Ureter (tissue), 1 donor: ENCODE results near the gene LTK. TPM values are rescaled to one million over a fixed set of nuclear protein-coding genes. Genes with fewer than 3 reads are reported as not detected.
A peak's percentile ranks its signal among the peaks of the same experiment; 100 is the strongest.

Experiments
- DNase-seq: peaks from one replicate; pipeline ENCODE4 v3.0.0-alpha.2; 2020; ENCODE audit warnings: low spot score
- total RNA-seq: library from RNA; stranded (reverse); gene quantifications from one replicate; pipeline ENCODE4 v1.2.4, GENCODE V29; 2023
- donor health status: DM: yes; HTN: yes; CAD: no.

Gene LTK
- total RNA-seq = 0.73 TPM

GRCh38 chr15:41513506-41514227 is at the start of gene LTK:
TSS of gene LTK (minus strand) at chr15:41513827. CDS start at chr15:41513709, 118 bp downstream.
- no peak for DNase-seq

GRCh38 chr15:41562784-41563198 is 49.2 kb upstream of the LTK start:
- no peak for DNase-seq

GRCh38 chr15:41562244-41562643 is 48.6 kb upstream of the LTK start:
- DNase-seq = no peak

GRCh38 chr15:41561777-41562145 is 48.1 kb upstream of the LTK start:
- DNase-seq = peak; percentile 52

- DNase-seq = no peak
Observed at GRCh38 chr15:41561104-41561776, 47.6 kb upstream of the LTK start.

GRCh38 chr15:41560572-41560874 is 46.9 kb upstream of the LTK start:
- DNase-seq = no peak

GRCh38 chr15:41559239-41559782 is 45.7 kb upstream of the LTK start:
- DNase-seq = no peak

GRCh38 chr15:41558400-41559238 is 45.0 kb upstream of the LTK start, which contains the start of gene TYRO3:
TSS of gene TYRO3 (plus strand) at chr15:41559212. CDS start at chr15:41559258, 46 bp downstream.
- DNase-seq = no peak

GRCh38 chr15:41557673-41558399 is 44.2 kb upstream of the LTK start:
- DNase-seq = peak; percentile 56

- DNase-seq = no peak
Observed at GRCh38 chr15:41556677-41557076, 43.0 kb upstream of the LTK start.

GRCh38 chr15:41554915-41555314 is 41.3 kb upstream of the LTK start:
- no peak for DNase-seq

GRCh38 chr15:41554343-41554742 is 40.7 kb upstream of the LTK start:
- no peak for DNase-seq

- no peak for DNase-seq
Observed at GRCh38 chr15:41553731-41554130, 40.1 kb upstream of the LTK start.

GRCh38 chr15:41550066-41550775 is 36.6 kb upstream of the LTK start:
- DNase-seq = no peak

- DNase-seq = no peak
Observed at GRCh38 chr15:41546851-41547786, 33.5 kb upstream of the LTK start.

- no peak for DNase-seq
Observed at GRCh38 chr15:41545218-41545617, 31.6 kb upstream of the LTK start.

GRCh38 chr15:41544650-41545015 is 31.0 kb upstream of the LTK start:
- DNase-seq = peak; percentile 46

GRCh38 chr15:41543521-41543870 is 29.9 kb upstream of the LTK start:
- no peak for DNase-seq

- no peak for DNase-seq
Observed at GRCh38 chr15:41536866-41537265, 23.2 kb upstream of the LTK start.

GRCh38 chr15:41535544-41535943 is 21.9 kb upstream of the LTK start:
- no peak for DNase-seq
